ENCODE data around the gene DUSP2.

DUSP2 gene

GRCh38 chr2:96131813-96132745 lies 13.2 kb downstream of the DUSP2 start:
- Mint-ChIP-seq H3K9me3 (no peaks in the 10 kb centered on the region), H3K27ac (peak overlapping the region; percentile 94), H3K4me1 (peaks cover 44% of the 10 kb centered on the region), H3K36me3 (peaks cover 76% of the 10 kb centered on the region), H3K4me3 (peak overlapping the region; percentile 50)
- DNase-seq (ENCODE audit: low spot score in 2 of 2) (no peak), ATAC-seq (no peak)

- H3K4me1 Mint-ChIP-seq, result peaks cover 44% of the 10 kb centered on the region
- peak in 1 of 2 donors; percentile 75 for DNase-seq (ENCODE audit: low spot score in 2 of 2)
- H3K36me3 Mint-ChIP-seq, result peaks cover 77% of the 10 kb centered on the region
- H3K27ac Mint-ChIP-seq, result peak overlapping the region; percentile 94
- peak; percentile 70 for ATAC-seq
- H3K9me3 Mint-ChIP-seq, result no peaks in the 10 kb centered on the region
- peak overlapping the region; percentile 50 for H3K4me3 Mint-ChIP-seq
Observed at GRCh38 chr2:96131152-96131812, 14.0 kb downstream of the DUSP2 start.

GRCh38 chr2:96130483-96130882 lies 14.8 kb downstream of the DUSP2 start:
- Mint-ChIP-seq H3K9me3 (no peaks in the 10 kb centered on the region), H3K27ac (peak overlapping the region; percentile 94), H3K36me3 (peaks cover 77% of the 10 kb centered on the region), H3K4me3 (peak overlapping the region; percentile 2), H3K4me1 (peaks cover 45% of the 10 kb centered on the region)
- DNase-seq (ENCODE audit: low spot score in 2 of 2) (no peak), ATAC-seq (no peak)

GRCh38 chr2:96129528-96130120 lies 15.6 kb downstream of the DUSP2 start:
- H3K27ac Mint-ChIP-seq, result peak overlapping the region; percentile 85
- H3K36me3 Mint-ChIP-seq, result peaks cover 79% of the 10 kb centered on the region
- DNase-seq (ENCODE audit: low spot score in 2 of 2) (peak in 1 of 2 donors; percentile 66), ATAC-seq (peak; percentile 85)
- H3K9me3 Mint-ChIP-seq, result no peaks in the 10 kb centered on the region
- H3K4me1 Mint-ChIP-seq, result peaks cover 46% of the 10 kb centered on the region
- H3K4me3 Mint-ChIP-seq, result peak overlapping the region; percentile 33

- no peak for ATAC-seq
- Mint-ChIP-seq H3K9me3 (no peaks in the 10 kb centered on the region), H3K4me3 (no peak overlapping the region), H3K27ac (no peak overlapping the region), H3K36me3 (peaks cover 75% of the 10 kb centered on the region), H3K4me1 (peaks cover 48% of the 10 kb centered on the region)
- DNase-seq (ENCODE audit: low spot score in 2 of 2), result no peak
Observed at GRCh38 chr2:96128456-96128855, 16.8 kb downstream of the DUSP2 start.

GRCh38 chr2:96124406-96125265 lies 20.6 kb downstream of the DUSP2 start:
- Mint-ChIP-seq H3K27ac (peak overlapping the region; percentile 62), H3K4me3 (no peak overlapping the region), H3K4me1 (peaks cover 39% of the 10 kb centered on the region), H3K9me3 (no peaks in the 10 kb centered on the region), H3K36me3 (peaks cover 57% of the 10 kb centered on the region)
- DNase-seq (ENCODE audit: low spot score in 2 of 2) (no peak), ATAC-seq (no peak)

- Mint-ChIP-seq H3K4me3 (no peak overlapping the region), H3K9me3 (no peaks in the 10 kb centered on the region), H3K27ac (no peak overlapping the region), H3K36me3 (peaks cover 50% of the 10 kb centered on the region), H3K4me1 (peaks cover 40% of the 10 kb centered on the region)
- DNase-seq (ENCODE audit: low spot score in 2 of 2) (no peak), ATAC-seq (no peak)
Observed at GRCh38 chr2:96123936-96124335, 21.3 kb downstream of the DUSP2 start.

- no peak overlapping the region for H3K27ac Mint-ChIP-seq
- H3K36me3 Mint-ChIP-seq, result peaks cover 44% of the 10 kb centered on the region
- ATAC-seq (no peak), DNase-seq (ENCODE audit: low spot score in 2 of 2) (no peak)
- no peaks in the 10 kb centered on the region for H3K9me3 Mint-ChIP-seq
- no peak overlapping the region for H3K4me3 Mint-ChIP-seq
- H3K4me1 Mint-ChIP-seq, result peaks cover 40% of the 10 kb centered on the region
Observed at GRCh38 chr2:96123290-96123689, 21.9 kb downstream of the DUSP2 start.

GRCh38 chr2:96122391-96122790 lies 22.8 kb downstream of the DUSP2 start:
- peaks cover 40% of the 10 kb centered on the region for H3K36me3 Mint-ChIP-seq
- no peak for DNase-seq (ENCODE audit: low spot score in 2 of 2)
- H3K9me3 Mint-ChIP-seq, result no peaks in the 10 kb centered on the region
- H3K4me3 Mint-ChIP-seq, result no peak overlapping the region
- H3K27ac Mint-ChIP-seq, result no peak overlapping the region
- no peak for ATAC-seq
- H3K4me1 Mint-ChIP-seq, result peaks cover 49% of the 10 kb centered on the region

GRCh38 chr2:96121414-96121813 lies 23.8 kb downstream of the DUSP2 start:
- no peak for DNase-seq (ENCODE audit: low spot score in 2 of 2)
- Mint-ChIP-seq H3K4me3 (no peak overlapping the region), H3K36me3 (peaks cover 31% of the 10 kb centered on the region), H3K9me3 (no peaks in the 10 kb centered on the region), H3K4me1 (peaks cover 53% of the 10 kb centered on the region), H3K27ac (no peak overlapping the region)
- ATAC-seq, result no peak

GRCh38 chr2:96120991-96121390 lies 24.2 kb downstream of the DUSP2 start:
- no peak for ATAC-seq
- peak overlapping the region; percentile 8 for H3K27ac Mint-ChIP-seq
- no peak for DNase-seq (ENCODE audit: low spot score in 2 of 2)
- peaks cover 26% of the 10 kb centered on the region for H3K36me3 Mint-ChIP-seq
- H3K4me1 Mint-ChIP-seq, result peaks cover 55% of the 10 kb centered on the region
- H3K9me3 Mint-ChIP-seq, result no peaks in the 10 kb centered on the region
- no peak overlapping the region for H3K4me3 Mint-ChIP-seq

GRCh38 chr2:96120091-96120720 lies 25.0 kb downstream of the DUSP2 start:
- ATAC-seq (no peak), DNase-seq (ENCODE audit: low spot score in 2 of 2) (no peak)
- Mint-ChIP-seq H3K4me3 (no peak overlapping the region), H3K9me3 (no peaks in the 10 kb centered on the region), H3K27ac (peak overlapping the region; percentile 8), H3K36me3 (peaks cover 26% of the 10 kb centered on the region), H3K4me1 (peaks cover 59% of the 10 kb centered on the region)

- DNase-seq (ENCODE audit: low spot score in 2 of 2) (no peak), ATAC-seq (no peak)
- peaks cover 21% of the 10 kb centered on the region for H3K36me3 Mint-ChIP-seq
- no peaks in the 10 kb centered on the region for H3K9me3 Mint-ChIP-seq
- no peak overlapping the region for H3K27ac Mint-ChIP-seq
- peaks cover 52% of the 10 kb centered on the region for H3K4me1 Mint-ChIP-seq
- H3K4me3 Mint-ChIP-seq, result no peak overlapping the region
Observed at GRCh38 chr2:96119389-96119751, 25.9 kb downstream of the DUSP2 start.

GRCh38 chr2:96118698-96119388 lies 26.4 kb downstream of the DUSP2 start:
- Mint-ChIP-seq H3K9me3 (no peaks in the 10 kb centered on the region), H3K36me3 (peaks cover 21% of the 10 kb centered on the region), H3K4me3 (no peak overlapping the region), H3K4me1 (peaks cover 52% of the 10 kb centered on the region), H3K27ac (no peak overlapping the region)
- DNase-seq (ENCODE audit: low spot score in 2 of 2) (no peak), ATAC-seq (no peak)

Measured in stimulated activated effector memory CD8-positive, alpha-beta T cell treated with anti-CD3 and anti-CD28 coated beads, Interleukin-12 subunit alpha, Interleukin-12 subunit beta, amount 100 ng/mL, for 72 hours (primary cell).